GM21528 (cell line): ENCODE results near the gene FAM222A.

ENCODE experiments used
- ATAC-seq: cut with Tn5 transposase; IDR thresholded peaks from one replicate; pipeline ENCODE4 v1.9.1; 2021; ENCODE audit warnings: mild to moderate bottlenecking, moderate library complexity; ENCODE audit not compliant: unreplicated experiment, low FRiP score

Gene FAM222A

GRCh38 chr12:109735825-109736551 is 22.4 kb downstream of the FAM222A start:
- no peak for ATAC-seq

- no peak for ATAC-seq
Observed at GRCh38 chr12:109736552-109737108, 23.0 kb downstream of the FAM222A start.

- ATAC-seq: no peak
Observed at GRCh38 chr12:109737126-109737525, 23.5 kb downstream of the FAM222A start.

- no peak for ATAC-seq
Observed at GRCh38 chr12:109737631-109738030, 24.0 kb downstream of the FAM222A start.

GRCh38 chr12:109738209-109738608 is 24.6 kb downstream of the FAM222A start:
- no peak for ATAC-seq

- ATAC-seq: no peak
Observed at GRCh38 chr12:109738878-109739665, 25.4 kb downstream of the FAM222A start.

- no peak for ATAC-seq
Observed at GRCh38 chr12:109739747-109740693, 26.4 kb downstream of the FAM222A start.

GRCh38 chr12:109740694-109741245 is 27.1 kb downstream of the FAM222A start:
- no peak for ATAC-seq

GRCh38 chr12:109741286-109741969 is 27.8 kb downstream of the FAM222A start:
- ATAC-seq: no peak

- no peak for ATAC-seq
Observed at GRCh38 chr12:109741970-109742703, 28.5 kb downstream of the FAM222A start.

- ATAC-seq: no peak
Observed at GRCh38 chr12:109743076-109743910, 29.7 kb downstream of the FAM222A start.

GRCh38 chr12:109744026-109744425 is 30.4 kb downstream of the FAM222A start:
- ATAC-seq: no peak

GRCh38 chr12:109744986-109745942 is 31.6 kb downstream of the FAM222A start:
- no peak for ATAC-seq

- no peak for ATAC-seq
Observed at GRCh38 chr12:109752117-109753053, 38.8 kb downstream of the FAM222A start.

GRCh38 chr12:109753054-109753401 is 39.4 kb downstream of the FAM222A start:
- no peak for ATAC-seq

GRCh38 chr12:109753959-109754358 is 40.3 kb downstream of the FAM222A start:
- no peak for ATAC-seq
